ENCODE measurements around the gene RNF10. TPM values are rescaled to one million over a fixed set of nuclear protein-coding genes. Genes with fewer than 3 reads are reported as not detected.
A peak's percentile ranks its signal among the peaks of the same experiment; 100 is the strongest.

The RNF10 gene
- total RNA-seq, 1 donor from 2014 or later = 181 TPM

DNA sequence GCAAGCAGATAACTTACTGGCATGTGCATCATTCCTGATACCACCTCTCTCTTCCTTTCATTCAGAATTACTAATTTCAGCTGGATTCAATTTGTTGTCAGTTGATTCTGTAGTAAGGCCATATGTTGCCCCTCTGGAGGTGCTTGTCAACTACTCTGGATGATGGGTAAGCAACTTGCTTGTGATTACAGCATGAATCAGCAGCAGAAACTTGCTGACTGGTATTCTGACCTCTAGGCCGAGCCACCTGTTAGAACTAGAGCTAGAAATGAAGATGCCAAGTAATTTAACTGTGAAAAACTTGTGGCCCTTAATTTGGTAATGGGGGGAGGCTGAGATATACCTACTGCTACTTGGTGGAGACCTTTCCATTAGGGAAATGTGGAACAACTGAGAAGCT lies 5.1 kb downstream of the RNF10 start:
- Histone ChIP-seq H3K4me1 (ENCODE audit: insufficient read depth, low read length) (peaks cover 35% of the 10 kb centered on the region), H3K9me3 (ENCODE audit: insufficient read depth, low read depth, low read length) (no peaks in the 10 kb centered on the region), H3K9ac (ENCODE audit: low read length) (no peak overlapping the region), H3K27me3 (ENCODE audit: insufficient read depth, low read length) (no peaks in the 10 kb centered on the region), H3K4me2 (ENCODE audit: low read length) (peak overlapping the region; percentile 84), H3K79me2 (ENCODE audit: insufficient read depth, low read length) (peaks cover 93% of the 10 kb centered on the region), H3K4me3 (ENCODE audit: insufficient read depth, low read depth, low read length) (no peak overlapping the region), H3K36me3 (ENCODE audit: insufficient read depth, low read length) (peaks cover 2% of the 10 kb centered on the region), H2AFZ (ENCODE audit: low read depth, low read length) (no peak overlapping the region), H4K20me1 (ENCODE audit: insufficient read depth, low read length) (peaks cover 96% of the 10 kb centered on the region), H3K27ac (ENCODE audit: low read depth, low read length) (no peak overlapping the region)
- FAIRE-seq (no peak), DNase-seq (ENCODE audit: low read depth) (peak; percentile 40)
- Mint-ChIP-seq H3K4me1 (ENCODE audit: low read depth, unreplicated experiment) (peaks cover 33% of the 10 kb centered on the region), H3K27ac (ENCODE audit: unreplicated experiment) (no peak overlapping the region), H3K4me3 (ENCODE audit: unreplicated experiment) (no peak overlapping the region), H3K27me3 (ENCODE audit: low read depth, unreplicated experiment) (no peaks in the 10 kb centered on the region), H3K9me3 (ENCODE audit: unreplicated experiment) (no peaks in the 10 kb centered on the region), H3K36me3 (ENCODE audit: low read depth, unreplicated experiment) (peaks cover 9% of the 10 kb centered on the region)
- TF ChIP-seq, protein P1, sequence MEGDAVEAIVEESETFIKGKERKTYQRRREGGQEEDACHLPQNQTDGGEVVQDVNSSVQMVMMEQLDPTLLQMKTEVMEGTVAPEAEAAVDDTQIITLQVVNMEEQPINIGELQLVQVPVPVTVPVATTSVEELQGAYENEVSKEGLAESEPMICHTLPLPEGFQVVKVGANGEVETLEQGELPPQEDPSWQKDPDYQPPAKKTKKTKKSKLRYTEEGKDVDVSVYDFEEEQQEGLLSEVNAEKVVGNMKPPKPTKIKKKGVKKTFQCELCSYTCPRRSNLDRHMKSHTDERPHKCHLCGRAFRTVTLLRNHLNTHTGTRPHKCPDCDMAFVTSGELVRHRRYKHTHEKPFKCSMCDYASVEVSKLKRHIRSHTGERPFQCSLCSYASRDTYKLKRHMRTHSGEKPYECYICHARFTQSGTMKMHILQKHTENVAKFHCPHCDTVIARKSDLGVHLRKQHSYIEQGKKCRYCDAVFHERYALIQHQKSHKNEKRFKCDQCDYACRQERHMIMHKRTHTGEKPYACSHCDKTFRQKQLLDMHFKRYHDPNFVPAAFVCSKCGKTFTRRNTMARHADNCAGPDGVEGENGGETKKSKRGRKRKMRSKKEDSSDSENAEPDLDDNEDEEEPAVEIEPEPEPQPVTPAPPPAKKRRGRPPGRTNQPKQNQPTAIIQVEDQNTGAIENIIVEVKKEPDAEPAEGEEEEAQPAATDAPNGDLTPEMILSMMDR (IDR thresholded peaks at IDR 0.05; ENCODE audit: insufficient read depth, low read depth, low read length) = no peak
- no peak for TF ChIP-seq EZH2 (IDR thresholded peaks at IDR 0.05; ENCODE audit: insufficient read depth, low read length)

DNA sequence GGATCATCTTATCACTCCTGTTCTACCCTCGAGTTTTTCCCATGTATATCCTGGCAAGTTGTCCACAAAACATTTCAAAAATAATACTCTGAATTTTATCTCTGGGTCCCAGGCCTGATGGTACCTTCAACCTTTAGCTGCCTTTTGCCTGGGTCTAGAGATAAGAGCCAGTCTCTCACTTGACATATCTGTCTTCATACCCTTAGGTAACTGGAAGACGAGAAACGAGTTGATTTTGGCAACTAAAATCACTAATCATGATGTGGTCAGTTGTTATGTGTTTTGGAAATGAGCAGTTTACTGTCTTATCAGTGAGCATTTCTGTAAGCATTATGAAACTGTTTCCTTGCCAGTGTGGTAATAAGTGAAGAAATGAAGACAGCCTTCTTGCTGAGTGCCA lies 6.3 kb downstream of the RNF10 start:
- H3K79me2 ChIP-seq (ENCODE audit: insufficient read depth, low read length) = peaks cover 91% of the 10 kb centered on the region
- H3K4me1 ChIP-seq (ENCODE audit: insufficient read depth, low read length) = peaks cover 32% of the 10 kb centered on the region
- H3K36me3 ChIP-seq (ENCODE audit: insufficient read depth, low read length) = peaks cover 2% of the 10 kb centered on the region
- FAIRE-seq (no peak), DNase-seq (ENCODE audit: low read depth) (peak; percentile 74)
- H3K27me3 Mint-ChIP-seq (ENCODE audit: low read depth, unreplicated experiment) = no peaks in the 10 kb centered on the region
- H3K27ac Mint-ChIP-seq (ENCODE audit: unreplicated experiment) = no peak overlapping the region
- no peak overlapping the region for H3K9ac ChIP-seq (ENCODE audit: low read length)
- H3K36me3 Mint-ChIP-seq (ENCODE audit: low read depth, unreplicated experiment) = peaks cover 9% of the 10 kb centered on the region
- H3K9me3 ChIP-seq (ENCODE audit: insufficient read depth, low read depth, low read length) = no peaks in the 10 kb centered on the region
- H3K4me1 Mint-ChIP-seq (ENCODE audit: low read depth, unreplicated experiment) = peaks cover 33% of the 10 kb centered on the region
- H2AFZ ChIP-seq (ENCODE audit: low read depth, low read length) = no peak overlapping the region
- H3K4me3 ChIP-seq (ENCODE audit: insufficient read depth, low read depth, low read length) = no peak overlapping the region
- no peak overlapping the region for H3K4me2 ChIP-seq (ENCODE audit: low read length)
- peaks cover 95% of the 10 kb centered on the region for H4K20me1 ChIP-seq (ENCODE audit: insufficient read depth, low read length)
- H3K4me3 Mint-ChIP-seq (ENCODE audit: unreplicated experiment) = no peak overlapping the region
- H3K9me3 Mint-ChIP-seq (ENCODE audit: unreplicated experiment) = no peaks in the 10 kb centered on the region
- no peaks in the 10 kb centered on the region for H3K27me3 ChIP-seq (ENCODE audit: insufficient read depth, low read length)
- H3K27ac ChIP-seq (ENCODE audit: low read depth, low read length) = no peak overlapping the region
- TF ChIP-seq, protein P1 (IDR thresholded peaks at IDR 0.05; ENCODE audit: insufficient read depth, low read depth, low read length) = no peak
- TF ChIP-seq EZH2 (IDR thresholded peaks at IDR 0.05; ENCODE audit: insufficient read depth, low read length) = no peak

- no peak for TF ChIP-seq EZH2 (IDR thresholded peaks at IDR 0.05; ENCODE audit: insufficient read depth, low read length)
- TF ChIP-seq, protein P1 (IDR thresholded peaks at IDR 0.05; ENCODE audit: insufficient read depth, low read depth, low read length) = no peak
Measured at GRCh38 chr12:120542166-120542565, 8.0 kb downstream of the RNF10 start.

More at GRCh38 chr12:120542166-120542565, 8.0 kb downstream of the RNF10 start:
- no peak overlapping the region for H3K27ac Mint-ChIP-seq (ENCODE audit: unreplicated experiment)
- Histone ChIP-seq H3K27me3 (ENCODE audit: insufficient read depth, low read length) (no peaks in the 10 kb centered on the region), H3K79me2 (ENCODE audit: insufficient read depth, low read length) (peaks cover 90% of the 10 kb centered on the region), H3K27ac (ENCODE audit: low read depth, low read length) (no peak overlapping the region), H3K4me3 (ENCODE audit: insufficient read depth, low read depth, low read length) (no peak overlapping the region), H3K4me2 (ENCODE audit: low read length) (no peak overlapping the region), H3K4me1 (ENCODE audit: insufficient read depth, low read length) (peaks cover 26% of the 10 kb centered on the region), H3K36me3 (ENCODE audit: insufficient read depth, low read length) (peaks cover 5% of the 10 kb centered on the region), H2AFZ (ENCODE audit: low read depth, low read length) (no peak overlapping the region), H3K9me3 (ENCODE audit: insufficient read depth, low read depth, low read length) (no peaks in the 10 kb centered on the region), H4K20me1 (ENCODE audit: insufficient read depth, low read length) (peaks cover 94% of the 10 kb centered on the region), H3K9ac (ENCODE audit: low read length) (no peak overlapping the region)
- no peaks in the 10 kb centered on the region for H3K27me3 Mint-ChIP-seq (ENCODE audit: low read depth, unreplicated experiment)
- no peaks in the 10 kb centered on the region for H3K9me3 Mint-ChIP-seq (ENCODE audit: unreplicated experiment)
- peaks cover 18% of the 10 kb centered on the region for H3K36me3 Mint-ChIP-seq (ENCODE audit: low read depth, unreplicated experiment)
- FAIRE-seq = no peak
- H3K4me1 Mint-ChIP-seq (ENCODE audit: low read depth, unreplicated experiment) = peaks cover 33% of the 10 kb centered on the region
- no peak overlapping the region for H3K4me3 Mint-ChIP-seq (ENCODE audit: unreplicated experiment)
- DNase-seq (ENCODE audit: low read depth) = no peak
